ENCODE data around the gene PTCRA. TPM values are rescaled to one million over a fixed set of nuclear protein-coding genes. Genes with fewer than 3 reads are reported as not detected.
"Not testable (repeated sequence)": the region's sequence is repeated elsewhere in the genome, so short reads cannot be mapped to it uniquely, and the experiment has no call there.

Gene PTCRA
- total and polyA plus RNA-seq, 2 donors (not counting 3 experiments of a cell fraction or from before 2014, with no cell fraction given), result not detected

GRCh38 chr6:42891199-42891722, 24.6 kb upstream of the PTCRA start:
- POLR2A ChIA-PET, result interaction anchor here (1.2 kb wide), 2 partner anchors 9 to 11 kb away, joined by 5 read pairs; partner anchors contain the start of gene RPL7L1
- Histone ChIP-seq H3K4me1 (ENCODE audit: control insufficient read depth, extremely low read depth, insufficient read depth, low read length) (peaks cover 4% of the 10 kb centered on the region), H4K20me1 (replicated peaks; ENCODE audit: control insufficient read depth, extremely low read depth, insufficient read depth, low read length) (no peaks in the 10 kb centered on the region), H3K9me1 (replicated peaks; ENCODE audit: control insufficient read depth, extremely low read depth, insufficient read depth, low read length) (no peaks in the 10 kb centered on the region), H3K9me3 (replicated peaks; ENCODE audit: control insufficient read depth, insufficient read depth, low read length) (no peaks in the 10 kb centered on the region), H3K36me3 (ENCODE audit: control insufficient read depth in 2 of 2, extremely low read depth in 1 of 2, insufficient read depth in 2 of 2, low read length in 2 of 2) (no peaks in the 10 kb centered on the region), H3K4me3 (replicated peaks in 1 of 3; ENCODE audit: insufficient read depth in 1 of 3, low read depth in 1 of 3, low read length in 3 of 3) (peak overlapping the region; percentile 26 to 68 (median 62)), H3K79me2 (ENCODE audit: control insufficient read depth, insufficient read depth, low read length) (no peaks in the 10 kb centered on the region), H3K4me2 (ENCODE audit: insufficient read depth, low read length) (peak overlapping the region; percentile 22), H3K9ac (replicated peaks; ENCODE audit: extremely low read depth, insufficient read depth, low read length) (peak overlapping the region; percentile 78), H2AFZ (ENCODE audit: low read depth, low read length) (peak overlapping the region; percentile 77), H3K27ac (ENCODE audit: insufficient read depth, low read depth, low read length) (no peak overlapping the region), H3K27me3 (ENCODE audit: control insufficient read depth in 2 of 2, insufficient read depth in 2 of 2, low read length in 2 of 2) (no peaks in the 10 kb centered on the region)
- TF ChIP-seq MYC (IDR thresholded peaks at IDR 0.05; ENCODE audit: low read depth, low read length) (no peak), MAX (IDR thresholded peaks at IDR 0.05; ENCODE audit: insufficient read depth, insufficient read length) (no peak), JUN (IDR thresholded peaks at IDR 0.05; ENCODE audit: borderline replicate concordance, insufficient read depth, insufficient read length, low read depth) (no peak), POLR2A (IDR thresholded peaks at IDR 0.05; ENCODE audit: low read depth, low read length) (no peak), POLR2AphosphoS5 (IDR thresholded peaks at IDR 0.05; ENCODE audit: insufficient read depth, low read depth, low read length) (no peak), FOS (IDR thresholded peaks at IDR 0.05; ENCODE audit: borderline replicate concordance, insufficient read depth, low read length) (no peak), EZH2 (IDR thresholded peaks at IDR 0.05; ENCODE audit: borderline replicate concordance, low read depth, low read length, severe bottlenecking) (no peak), GATA2 (IDR thresholded peaks at IDR 0.05; ENCODE audit: insufficient read depth, insufficient read length, low read depth, low read length) (no peak), CTCF (IDR thresholded peaks at IDR 0.05; ENCODE audit: extremely low read depth in 1 of 2, insufficient read depth in 1 of 2, low read depth in 1 of 2, low read length in 2 of 2) (no peak)
- FAIRE-seq, result no peak
- dilution Hi-C loops (cut with MboI; ENCODE audit: extremely low pct_ligation_motif_present, low sequenced_read_pairs), result no loop called here
- intact Hi-C loops (cut with micrococcal nuclease), result loop anchor here (5.0 kb wide), 1 partner anchor 144 kb away; the partner anchor contains the start of gene TBCC
- DNase-seq (ENCODE audit: low read depth, low spot score), result no peak
- no TSS peak for BruUV-seq (replicated peaks)
- CTCF ChIA-PET, result no interaction called here

- H3K9me1 ChIP-seq (replicated peaks; ENCODE audit: control insufficient read depth, extremely low read depth, insufficient read depth, low read length); DNase-seq (ENCODE audit: low read depth, low spot score); H2AFZ ChIP-seq (ENCODE audit: low read depth, low read length); FAIRE-seq; H3K4me3 ChIP-seq (replicated peaks in 1 of 3; ENCODE audit: insufficient read depth in 1 of 3, low read depth in 1 of 3, low read length in 3 of 3); H3K79me2 ChIP-seq (ENCODE audit: control insufficient read depth, insufficient read depth, low read length); H3K27ac ChIP-seq (ENCODE audit: insufficient read depth, low read depth, low read length); H3K36me3 ChIP-seq (ENCODE audit: control insufficient read depth in 2 of 2, extremely low read depth in 1 of 2, insufficient read depth in 2 of 2, low read length in 2 of 2); H3K9ac ChIP-seq (replicated peaks; ENCODE audit: extremely low read depth, insufficient read depth, low read length); H3K27me3 ChIP-seq (ENCODE audit: control insufficient read depth in 2 of 2, insufficient read depth in 2 of 2, low read length in 2 of 2); BruUV-seq (replicated peaks); H3K9me3 ChIP-seq (replicated peaks; ENCODE audit: control insufficient read depth, insufficient read depth, low read length); POLR2A ChIA-PET; H3K4me2 ChIP-seq (ENCODE audit: insufficient read depth, low read length); CTCF ChIA-PET; H4K20me1 ChIP-seq (replicated peaks; ENCODE audit: control insufficient read depth, extremely low read depth, insufficient read depth, low read length); H3K4me1 ChIP-seq (ENCODE audit: control insufficient read depth, extremely low read depth, insufficient read depth, low read length); dilution Hi-C loops (cut with MboI; ENCODE audit: extremely low pct_ligation_motif_present, low sequenced_read_pairs): not testable (repeated sequence)
- intact Hi-C loops (cut with micrococcal nuclease), result loop anchor here (5.0 kb wide), 1 partner anchor 147 kb away; the partner anchor contains the start of gene TBCC
These were observed 21.6 kb upstream of the PTCRA start for GRCh38 chr6:42894041-42894828.

All from endothelial cell of umbilical vein (primary cell).